HG03159 (cell line): ENCODE results near the gene DRAP1.

Experiments used
- ATAC-seq: cut with Tn5 transposase; IDR thresholded peaks from one replicate; pipeline ENCODE4 v1.9.1; 2021; ENCODE audit warnings: mild to moderate bottlenecking, moderate library complexity; ENCODE audit not compliant: unreplicated experiment

The DRAP1 gene

GRCh38 chr11:65900899-65901180 lies 18.4 kb upstream of the DRAP1 start:
- no peak for ATAC-seq

DNA sequence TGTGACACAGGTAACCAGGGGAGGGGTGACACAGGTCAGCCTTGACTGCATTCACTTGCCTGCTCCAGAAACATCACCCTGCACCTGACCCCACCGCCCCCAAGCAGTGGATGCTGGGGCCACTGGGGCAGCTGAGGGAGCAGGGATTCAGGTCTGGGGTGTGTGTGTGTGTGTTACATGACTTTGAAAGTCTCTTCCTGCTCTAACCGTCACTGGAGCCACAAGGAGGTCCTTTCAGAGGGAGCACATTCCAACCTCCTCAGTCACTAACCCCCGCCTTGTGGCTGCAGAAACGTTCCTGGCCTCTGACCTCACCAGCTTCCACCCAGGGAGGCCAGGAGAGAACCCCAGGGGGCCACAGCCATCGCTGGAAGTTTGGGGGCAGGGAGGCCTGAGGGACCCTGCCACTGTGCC lies 16.2 kb upstream of the DRAP1 start:
- no peak for ATAC-seq

DNA sequence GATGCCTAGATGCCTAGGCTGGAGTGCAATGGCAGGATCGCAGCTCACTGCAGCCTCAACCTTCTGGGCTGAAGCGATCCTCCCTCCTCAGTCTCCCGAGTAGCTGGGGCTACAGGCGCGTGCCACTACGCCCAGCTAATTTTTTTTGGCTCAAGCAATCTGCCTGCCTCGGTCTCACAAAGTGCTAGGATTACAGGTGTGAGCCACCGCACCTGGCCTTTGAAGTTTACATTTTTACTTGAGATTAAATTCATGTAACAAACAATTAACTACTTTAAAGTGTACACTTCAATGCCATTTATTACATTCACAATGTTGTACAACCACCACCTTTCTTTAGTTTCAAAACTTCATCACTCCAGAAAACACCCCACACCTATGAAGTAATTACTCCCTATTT lies 15.5 kb upstream of the DRAP1 start:
- no peak for ATAC-seq

DNA sequence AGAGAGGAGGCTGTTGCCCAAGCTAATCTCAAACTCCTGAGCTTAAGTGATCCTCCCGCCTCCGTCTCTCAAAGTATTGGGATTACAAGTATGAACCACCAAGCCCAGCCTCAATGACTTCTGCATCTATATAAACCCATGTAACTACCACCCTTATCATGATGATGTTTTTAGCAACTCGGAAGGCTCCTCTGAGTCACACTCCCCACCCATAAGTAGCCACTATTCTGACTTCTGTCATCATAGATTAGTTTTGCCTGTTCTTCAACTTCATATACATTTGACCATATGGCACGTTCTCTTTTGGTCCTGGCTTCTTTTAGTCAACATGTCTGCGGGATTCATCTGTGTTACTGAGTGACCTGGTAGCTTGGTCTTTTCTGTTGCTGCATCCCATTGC lies 12.6 kb upstream of the DRAP1 start:
- ATAC-seq, result no peak

- ATAC-seq, result no peak
Observed at GRCh38 chr11:65907878-65908277, 11.3 kb upstream of the DRAP1 start.

DNA sequence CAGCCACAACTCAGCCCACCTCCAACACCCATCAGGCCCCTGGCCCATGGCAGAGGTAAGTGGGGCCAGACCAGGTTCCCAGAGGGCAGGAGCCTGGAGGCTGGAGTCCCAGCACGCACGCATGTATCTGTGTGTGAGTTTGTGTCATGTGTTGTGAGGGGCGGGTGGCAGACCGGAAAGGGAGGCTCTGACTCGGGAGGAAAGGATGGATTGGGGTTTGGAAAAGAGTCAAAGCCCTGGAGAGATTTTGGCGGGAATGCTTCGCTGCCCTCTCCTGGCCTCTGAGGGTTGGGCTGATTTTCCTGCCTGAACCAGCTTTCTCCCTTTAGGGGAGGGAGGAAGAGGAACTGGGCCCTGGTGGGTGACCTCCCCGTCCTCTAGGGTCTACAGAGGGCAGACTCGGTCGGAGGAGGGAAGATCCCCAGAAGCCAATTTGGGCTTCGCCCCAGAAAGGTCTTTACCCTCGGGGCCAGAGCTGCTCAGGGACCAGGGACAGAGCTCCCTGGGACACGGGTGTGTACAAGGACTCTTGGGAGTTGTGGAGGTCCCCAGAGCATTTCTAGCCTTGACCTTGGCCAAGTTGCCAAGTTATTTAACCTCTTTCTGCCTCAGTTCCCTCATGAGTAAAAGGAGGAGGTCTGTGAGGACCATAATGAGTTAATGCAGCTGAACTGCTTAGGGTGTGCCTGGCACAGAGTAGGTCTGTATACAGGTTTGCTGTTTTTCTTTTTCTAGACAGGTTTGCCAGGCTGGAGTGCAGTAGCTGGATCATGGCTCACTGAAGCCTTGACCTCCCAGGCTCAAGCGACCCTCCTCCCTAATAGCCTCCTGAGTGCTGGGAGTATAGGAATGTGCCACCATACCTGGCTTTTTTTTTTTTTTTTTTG lies 7.3 kb upstream of the DRAP1 start:
- ATAC-seq, result no peak

DNA sequence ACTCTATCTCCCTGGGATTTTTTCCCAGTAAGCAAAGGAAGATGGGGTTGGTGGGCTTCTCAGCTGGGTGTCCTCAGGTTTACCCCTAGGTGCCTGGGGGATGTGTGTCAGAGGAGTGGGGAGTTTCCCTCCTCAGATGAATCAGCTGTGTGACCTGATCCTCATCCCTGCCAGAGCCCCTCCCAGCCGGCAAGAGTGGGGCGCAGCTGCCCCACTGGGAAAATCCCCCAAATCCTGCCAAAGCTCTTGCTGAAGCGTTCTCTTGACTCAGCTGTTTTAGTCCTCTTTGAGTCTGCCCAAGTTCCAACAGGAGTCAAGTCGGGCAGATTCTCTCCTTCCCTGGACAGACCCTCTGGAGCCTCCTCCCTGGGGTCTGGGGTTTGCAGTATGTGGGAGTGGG lies 6.4 kb upstream of the DRAP1 start:
- ATAC-seq, result no peak

DNA sequence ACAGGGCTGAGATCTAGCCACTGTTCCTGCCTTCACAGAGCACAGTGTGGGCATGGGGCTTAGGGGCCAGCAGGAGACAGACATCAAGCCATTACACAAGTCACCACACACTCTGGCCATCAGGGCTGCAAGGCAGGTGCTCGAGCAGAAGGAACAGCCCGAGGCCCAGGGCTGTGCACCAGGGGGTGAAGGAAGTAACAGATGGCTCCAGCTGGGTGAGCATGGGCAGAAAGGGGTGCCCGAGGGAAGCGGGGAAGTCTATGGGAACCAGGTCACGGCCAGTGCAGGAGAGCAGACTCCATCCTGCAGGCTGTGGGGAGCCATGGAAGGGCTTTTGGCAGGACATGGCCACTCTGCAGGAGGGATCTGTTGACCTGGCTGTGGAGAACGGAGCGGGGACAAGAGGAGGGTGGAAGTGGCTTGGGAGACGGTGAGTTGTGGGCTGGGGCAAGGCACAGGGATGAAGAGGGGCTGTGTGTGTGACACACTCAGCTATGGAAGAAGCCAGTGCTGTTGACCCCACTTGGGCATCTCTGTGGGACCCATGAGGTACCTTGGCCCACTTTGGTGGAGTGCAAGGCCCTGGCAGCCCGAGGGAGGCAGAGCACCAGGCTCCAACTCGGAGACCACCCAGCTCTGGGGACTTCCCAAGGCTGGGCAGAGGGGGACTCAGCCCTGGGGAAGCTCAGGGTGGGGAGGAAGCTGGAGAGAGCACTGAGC lies 4.0 kb upstream of the DRAP1 start:
- ATAC-seq, result no peak

- no peak for ATAC-seq
Observed at GRCh38 chr11:65915821-65916251, 3.4 kb upstream of the DRAP1 start.

DNA sequence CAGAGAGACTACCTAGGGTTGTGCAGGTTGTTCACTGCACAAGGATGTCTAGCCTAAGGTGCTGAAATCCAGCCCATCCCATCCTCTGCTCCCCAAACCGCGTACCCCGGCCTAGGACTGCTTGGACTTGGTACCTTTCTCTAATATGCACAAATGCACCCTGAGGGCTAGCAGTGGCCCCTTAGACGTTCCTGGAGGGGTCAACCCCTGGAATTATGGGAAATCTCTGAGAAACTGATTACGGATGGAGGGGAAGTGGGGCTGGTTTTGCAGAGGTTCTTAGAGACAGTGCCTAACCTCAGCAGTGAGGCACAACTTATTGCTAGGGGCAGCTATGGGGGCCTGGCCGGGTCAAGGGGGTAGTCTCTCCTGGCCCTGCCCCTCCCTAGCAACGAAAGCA lies 2.8 kb upstream of the DRAP1 start:
- ATAC-seq, result no peak

DNA sequence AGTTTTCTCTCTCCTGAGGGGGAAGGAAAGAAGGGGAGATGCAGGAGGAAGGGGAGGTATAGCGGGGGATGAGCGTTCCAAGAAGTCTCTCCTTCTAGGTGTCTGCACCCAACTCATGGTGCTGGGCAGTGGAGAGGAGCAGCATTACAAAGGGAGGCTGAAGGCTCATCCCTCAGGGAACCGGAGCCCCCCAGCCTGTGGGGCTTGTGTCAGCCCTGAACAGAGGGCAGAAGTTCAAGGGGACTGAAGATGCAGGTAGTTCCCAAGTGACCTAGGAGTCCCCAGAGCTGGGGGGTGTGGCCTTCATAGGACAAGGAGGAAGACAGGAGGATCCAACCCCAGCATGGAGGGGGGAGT lies 2.2 kb upstream of the DRAP1 start:
- no peak for ATAC-seq

DNA sequence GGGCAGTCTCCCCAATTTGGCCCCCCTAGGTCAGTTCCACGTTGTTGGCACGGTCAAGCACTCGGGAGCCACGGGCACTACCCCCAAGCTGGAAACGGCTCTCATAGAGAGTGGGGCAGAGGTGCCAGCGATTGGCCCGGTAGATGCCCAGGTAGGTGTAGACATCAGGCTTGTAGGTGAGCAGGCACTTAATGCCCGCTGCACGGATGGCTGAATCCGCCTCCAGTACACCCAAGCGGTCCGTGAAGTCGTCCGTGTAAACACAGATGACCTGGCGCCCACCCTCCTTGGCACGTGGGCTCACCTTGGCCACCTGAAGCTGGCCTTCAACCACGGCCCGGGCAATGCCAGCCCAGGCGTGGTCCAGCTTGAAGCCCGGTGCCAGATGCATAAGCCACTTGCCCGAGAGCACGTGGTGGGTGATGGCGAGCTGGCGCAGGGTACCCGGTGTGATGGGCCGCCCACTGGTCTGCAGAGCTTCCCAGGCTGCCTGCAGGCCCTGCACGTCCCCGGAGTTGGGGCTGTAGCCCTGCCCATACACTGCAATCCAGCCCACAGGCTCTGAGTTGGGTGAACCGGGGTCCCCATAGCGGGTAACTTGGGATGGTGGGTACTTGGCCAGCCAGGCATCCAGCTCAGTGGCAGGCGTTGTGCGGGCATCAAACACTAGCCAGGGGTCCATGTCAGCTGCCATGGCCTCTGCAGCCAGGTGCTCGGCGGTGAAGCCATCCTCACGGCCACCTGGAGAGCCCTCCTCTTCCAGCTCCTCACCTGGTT lies 1.6 kb upstream of the DRAP1 start:
- ATAC-seq, result no peak

DNA sequence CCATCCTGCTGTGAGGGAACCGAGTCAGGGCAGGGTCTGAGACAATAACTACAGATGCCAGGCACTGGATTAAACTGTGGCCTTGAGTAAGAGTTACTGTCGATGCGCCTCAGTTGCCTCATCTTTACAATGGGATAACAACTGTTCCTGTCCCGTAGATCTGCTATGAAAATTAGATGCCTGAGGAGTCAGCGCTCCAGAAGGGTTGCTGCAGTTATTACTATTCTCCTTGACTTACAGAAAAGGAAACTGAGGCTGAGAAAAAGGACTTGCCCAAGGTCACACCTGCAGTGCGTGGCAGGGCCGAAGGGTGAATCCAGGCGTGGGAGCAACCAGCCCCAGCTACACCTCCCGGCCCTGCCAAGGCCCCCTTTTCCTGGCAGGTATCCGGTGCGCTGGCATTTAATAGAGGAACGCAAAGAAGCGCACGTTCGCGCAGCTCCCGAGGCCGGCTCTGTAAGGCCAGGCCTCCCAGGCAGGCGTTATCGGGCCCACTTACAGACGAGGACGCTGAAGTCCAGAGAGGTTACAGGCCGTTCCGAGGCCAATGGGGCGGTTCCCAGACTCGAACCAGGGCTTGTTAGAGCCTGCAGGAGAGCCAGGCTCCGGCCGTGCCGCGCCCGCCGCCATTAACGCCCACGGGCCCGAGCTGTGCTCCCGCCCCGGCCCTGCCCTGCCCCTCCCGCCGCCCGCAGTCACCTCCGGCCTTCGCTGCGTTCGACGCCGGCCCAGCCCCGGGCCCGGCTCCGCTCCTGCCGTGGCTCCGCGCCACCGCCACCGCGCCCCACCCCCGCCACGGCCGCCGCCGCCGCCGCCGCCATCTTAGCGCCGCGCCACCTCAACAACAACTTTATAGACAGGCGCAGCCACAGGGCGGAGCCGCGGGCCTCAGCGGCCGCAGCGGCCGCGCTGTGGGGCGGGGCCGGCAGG lies 750 bp upstream of the DRAP1 start, which contains the start of gene C11orf68:
C11orf68 (minus strand) TSS at position 852 of the 930 bp plus-strand sequence; CDS start at position 821, 31 bp downstream.
- ATAC-seq, result peak; percentile 51

- peak; percentile 32 for ATAC-seq
Observed at GRCh38 chr11:65919573-65920371, 546 bp downstream of the DRAP1 start.

GRCh38 chr11:65920372-65920802 lies 1.2 kb downstream of the DRAP1 start:
- no peak for ATAC-seq

- ATAC-seq, result no peak
Observed at GRCh38 chr11:65921033-65921555, 1.9 kb downstream of the DRAP1 start.

DNA sequence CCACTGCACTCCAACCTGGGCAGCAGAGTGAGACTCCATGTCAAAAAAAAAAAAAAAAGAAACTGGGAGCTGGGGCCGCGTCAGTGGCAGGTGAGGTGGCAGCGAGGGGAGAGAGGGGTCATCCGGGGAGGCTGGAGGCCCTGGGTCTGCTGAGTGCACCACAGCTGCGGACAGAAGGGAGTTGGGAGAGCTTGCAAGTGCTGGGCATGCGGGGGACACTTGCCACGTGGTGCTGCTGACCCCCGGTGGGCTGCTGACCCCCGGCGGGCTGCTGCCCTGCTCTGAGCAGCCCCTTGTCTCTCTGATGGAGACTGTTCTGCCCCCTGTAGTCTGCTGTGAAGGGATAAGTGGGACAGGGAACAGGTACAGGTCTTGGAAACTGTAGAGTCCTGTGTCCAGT lies 2.6 kb downstream of the DRAP1 start:
- ATAC-seq, result no peak

- ATAC-seq, result no peak
Observed at GRCh38 chr11:65922565-65922964, 3.3 kb downstream of the DRAP1 start.

DNA sequence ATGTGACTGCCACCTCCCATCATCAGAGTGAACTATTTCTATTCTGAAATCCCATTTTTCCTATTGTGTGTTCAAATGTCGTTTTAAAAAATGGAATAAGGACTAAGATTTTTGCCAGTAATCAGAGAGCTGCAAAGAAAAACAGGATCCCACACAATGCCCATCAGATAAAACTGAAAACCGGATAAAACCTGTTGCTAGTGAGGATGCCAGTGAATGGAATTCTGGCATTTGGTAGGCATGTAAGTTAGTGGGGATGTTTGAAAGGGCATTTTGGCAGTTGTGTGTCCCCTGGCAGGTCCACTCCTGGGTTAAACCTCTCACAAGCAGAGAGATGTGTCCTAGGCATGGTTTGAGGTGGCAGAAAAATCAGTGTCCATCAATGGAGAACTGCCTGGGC lies 6.2 kb downstream of the DRAP1 start:
- ATAC-seq, result no peak
